Caco-2 (cell line): Measurements from ENCODE around the gene HSD17B8. TPM values are rescaled to one million over a fixed set of nuclear protein-coding genes. Genes with fewer than 3 reads are reported as not detected.

Experiments used
- BruUV-seq: library from RNA; stranded (reverse); fragments of 400-500 nt; replicated peaks from 2 replicates; lab custom pipeline; 2021; lab: Mats Ljungman, UMichigan
- CTCF ChIA-PET: fragments of 300-600 bp; sonication (Branson Sonifier 250); formaldehyde crosslinking; loops from one replicate; lab custom pipeline; 2022; ENCODE audit warnings: antibody characterized with exemption; lab: Charles Lee
- POLR2A ChIA-PET: fragments of 300-600 bp; sonication (Branson Sonifier 250); formaldehyde crosslinking; loops from one replicate; lab custom pipeline; 2022; ENCODE audit warnings: antibody characterized with exemption; lab: Charles Lee
- DNase-seq, 2 experiments: peaks; one replicate each; pipeline versions ENCODE4 v3.0.0 to v3.0.0-alpha.2; 2020 to 2022
- H3K27me3 ChIP-seq: replicated peaks from 2 replicates; pipeline ENCODE4 v1.6.0; 2011; ENCODE audit warnings: low read length; ENCODE audit not compliant: control insufficient read depth, insufficient read depth
- H3K36me3 ChIP-seq: 2 replicates; pipeline ENCODE4 v1.5.1; 2011; ENCODE audit warnings: low read length; ENCODE audit not compliant: control insufficient read depth, insufficient read depth
- H3K4me1 ChIP-seq: fragments of 250-450 bp; sonication (Bioruptor Pico); 2 replicates; pipeline ENCODE4 v1.5.1; 2020; ENCODE audit warnings: mild to moderate bottlenecking
- H3K4me3 ChIP-seq: 2 replicates; pipeline ENCODE4 v1.5.1; 2011; ENCODE audit warnings: low read depth, mild to moderate bottlenecking, control low read depth, low read length
- H3K9me3 ChIP-seq: fragments of 250-450 bp; sonication (Bioruptor Pico); 2 replicates; pipeline ENCODE4 v1.5.1; 2020; ENCODE audit warnings: mild to moderate bottlenecking, moderate library complexity
- H3K27ac Mint-ChIP-seq: one replicate; pipeline ENCODE4 v1.8.0; 2022; ENCODE audit warnings: mixed read lengths; ENCODE audit not compliant: unreplicated experiment
- H3K27me3 Mint-ChIP-seq: one replicate; pipeline ENCODE4 v1.8.0; 2022; ENCODE audit warnings: mixed read lengths; ENCODE audit not compliant: insufficient read depth, unreplicated experiment
- H3K36me3 Mint-ChIP-seq: one replicate; pipeline ENCODE4 v1.8.0; 2022; ENCODE audit warnings: mild to moderate bottlenecking, mixed read lengths; ENCODE audit not compliant: insufficient read depth, unreplicated experiment
- H3K4me1 Mint-ChIP-seq: one replicate; pipeline ENCODE4 v1.8.0; 2022; ENCODE audit warnings: low read depth, mixed read lengths; ENCODE audit not compliant: unreplicated experiment
- H3K4me3 Mint-ChIP-seq: one replicate; pipeline ENCODE4 v1.8.0; 2022; ENCODE audit warnings: mild to moderate bottlenecking, moderate library complexity, mixed read lengths; ENCODE audit not compliant: unreplicated experiment
- H3K9me3 Mint-ChIP-seq: one replicate; pipeline ENCODE4 v1.8.0; 2022; ENCODE audit warnings: mixed read lengths; ENCODE audit not compliant: unreplicated experiment
- CTCF ChIP-seq, 2 experiments: fragments of 200-600 bp in 1 of 2; IDR thresholded peaks; 1 replicate in 1 of 2; 2 replicates in 1 of 2; pipeline versions ENCODE4 v1.5.1 to v1.8.0; 2011 to 2022; ENCODE audit warnings: antibody characterized with exemption in 1 of 2, control low read depth in 1 of 2, inconsistent platforms in 1 of 2, low read depth in 1 of 2, low read length in 1 of 2, mild to moderate bottlenecking in 1 of 2, moderate library complexity in 1 of 2; ENCODE audit not compliant: insufficient read depth in 1 of 2, severe bottlenecking in 1 of 2, unreplicated experiment in 1 of 2
- intact Hi-C: fragments of 100-400 bp; cut with micrococcal nuclease; formaldehyde crosslinking; loops from one replicate; pipeline ENCODE4 v1.10.0; 2022; ENCODE audit not compliant: unreplicated experiment
- total RNA-seq: library from RNA; stranded (reverse); gene quantifications from 2 replicates; pipeline ENCODE4 v1.2.3, GENCODE V29; 2022

The HSD17B8 gene
- total RNA-seq, 1 experiment from 2014 or later, result 10.0 TPM

GRCh38 chr6:33209856-33210255 is 5.4 kb downstream of the HSD17B8 start:
- Mint-ChIP-seq H3K27me3 (peaks cover 12% of the 10 kb centered on the region), H3K4me3 (peak overlapping the region; percentile 98), H3K27ac (no peak overlapping the region), H3K36me3 (peaks cover 52% of the 10 kb centered on the region), H3K9me3 (no peaks in the 10 kb centered on the region), H3K4me1 (peaks cover 38% of the 10 kb centered on the region)
- POLR2A ChIA-PET, result interaction anchor here (1.9 kb wide), 1 partner anchor 40 kb away, joined by 7 read pairs; no protein-coding TSS in a partner anchor
- no TSS peak for BruUV-seq
- peaks cover 14% of the 10 kb centered on the region for H3K4me1 ChIP-seq
- intact Hi-C loops, result no loop called here
- no peak for DNase-seq
- no peak for TF ChIP-seq CTCF (IDR thresholded peaks at IDR 0.05; ENCODE audit: insufficient read depth in 1 of 2, low read depth in 1 of 2, low read length in 1 of 2, severe bottlenecking in 1 of 2, unreplicated experiment in 1 of 2)
- H3K4me3 ChIP-seq, result no peak overlapping the region
- H3K36me3 ChIP-seq, result peaks cover 4% of the 10 kb centered on the region; the same call in 1 of the 2 replicates
- H3K27me3 ChIP-seq, result no peaks in the 10 kb centered on the region
- H3K9me3 ChIP-seq, result no peaks in the 10 kb centered on the region
- CTCF ChIA-PET, result interaction anchor here (2.0 kb wide), 1 partner anchor 39 kb away, joined by 15 read pairs; no protein-coding TSS in a partner anchor

- no TSS peak for BruUV-seq
- no peaks in the 10 kb centered on the region for H3K27me3 ChIP-seq
- H3K9me3 ChIP-seq, result no peaks in the 10 kb centered on the region
- Mint-ChIP-seq H3K36me3 (peaks cover 39% of the 10 kb centered on the region), H3K4me1 (peaks cover 25% of the 10 kb centered on the region), H3K9me3 (no peaks in the 10 kb centered on the region), H3K27me3 (peaks cover 12% of the 10 kb centered on the region), H3K27ac (no peak overlapping the region), H3K4me3 (no peak overlapping the region)
- intact Hi-C loops, result no loop called here
- H3K4me1 ChIP-seq, result 0 out of 2 replicates have a peak, but pooled peaks cover 4% of the 10 kb centered on the region
- H3K4me3 ChIP-seq, result no peak overlapping the region
- peaks cover 4% of the 10 kb centered on the region; the same call in 1 of the 2 replicates for H3K36me3 ChIP-seq
- POLR2A ChIA-PET, result no interaction called here
- CTCF ChIA-PET, result interaction anchor here (0.7 kb wide), 1 partner anchor 39 kb away, joined by 4 read pairs; no protein-coding TSS in a partner anchor
- TF ChIP-seq CTCF (IDR thresholded peaks at IDR 0.05; ENCODE audit: insufficient read depth in 1 of 2, low read depth in 1 of 2, low read length in 1 of 2, severe bottlenecking in 1 of 2, unreplicated experiment in 1 of 2), result no peak
- DNase-seq, result no peak
Observed at GRCh38 chr6:33211136-33211535, 6.7 kb downstream of the HSD17B8 start.

- ChIA-PET POLR2A (interaction anchor here (0.6 kb wide), 1 partner anchor 12 kb away, joined by 7 read pairs; no protein-coding TSS in a partner anchor), CTCF (no interaction called here)
- no peak for TF ChIP-seq CTCF (IDR thresholded peaks at IDR 0.05; ENCODE audit: insufficient read depth in 1 of 2, low read depth in 1 of 2, low read length in 1 of 2, severe bottlenecking in 1 of 2, unreplicated experiment in 1 of 2)
- H3K27me3 Mint-ChIP-seq, result peaks cover 12% of the 10 kb centered on the region
- Histone ChIP-seq H3K4me1 (0 out of 2 replicates have a peak, but pooled peaks cover 4% of the 10 kb centered on the region), H3K9me3 (no peaks in the 10 kb centered on the region), H3K4me3 (no peak overlapping the region), H3K36me3 (peaks cover 4% of the 10 kb centered on the region; the same call in 1 of the 2 replicates), H3K27me3 (no peaks in the 10 kb centered on the region)
- peaks cover 36% of the 10 kb centered on the region for H3K36me3 Mint-ChIP-seq
- H3K4me3 Mint-ChIP-seq, result no peak overlapping the region
- DNase-seq, result no peak
- H3K9me3 Mint-ChIP-seq, result no peaks in the 10 kb centered on the region
- H3K27ac Mint-ChIP-seq, result no peak overlapping the region
- BruUV-seq, result no TSS peak
- peaks cover 21% of the 10 kb centered on the region for H3K4me1 Mint-ChIP-seq
- intact Hi-C loops, result no loop called here
Observed at GRCh38 chr6:33211666-33212422, 7.4 kb downstream of the HSD17B8 start.
